Psoas muscle (tissue), 8 donors: Measurements from ENCODE around the gene MBNL1. TPM values are rescaled to one million over a fixed set of nuclear protein-coding genes. Genes with fewer than 3 reads are reported as not detected.

Experiments used
- ATAC-seq, 4 donors: fragments of 200-7000 bp; cut with Tn5 transposase; one replicate each; pipeline ENCODE4 v1.9.1; 2020; ENCODE audit warnings: moderate library complexity in 3 of 4, mild to moderate bottlenecking in 2 of 4
- DNase-seq, 2 donors: peaks; one replicate each; pipeline ENCODE4 v3.0.0-alpha.2; 2020
- H3K27ac ChIP-seq: fragments of 200-600 bp; one replicate; pipeline ENCODE4 v1.8.0; 2022
- H3K27me3 ChIP-seq, 3 donors: fragments of 200-600 bp in 1 of 3; one replicate each; pipeline versions ENCODE4 v1.6.1 to v1.8.0; 2013 to 2022; ENCODE audit warnings: low read length in 2 of 3, mild to moderate bottlenecking in 2 of 3, moderate library complexity in 1 of 3; ENCODE audit not compliant: insufficient read depth in 3 of 3
- H3K36me3 ChIP-seq, 2 donors: fragments of 200-600 bp in 1 of 2; one replicate each; pipeline versions ENCODE4 v1.6.1 to v1.8.0; 2013 to 2022; ENCODE audit warnings: low read depth in 1 of 2, mild to moderate bottlenecking in 1 of 2, moderate library complexity in 1 of 2; ENCODE audit not compliant: insufficient read depth in 1 of 2
- H3K4me1 ChIP-seq: fragments of 200-600 bp; one replicate; pipeline ENCODE4 v1.8.0; 2022
- H3K4me3 ChIP-seq: fragments of 200-600 bp; one replicate; pipeline ENCODE4 v1.8.0; 2022; ENCODE audit warnings: mild to moderate bottlenecking
- H3K9me3 ChIP-seq: fragments of 200-600 bp; one replicate; pipeline ENCODE4 v1.8.0; 2022
- CTCF ChIP-seq: fragments of 200-600 bp; IDR thresholded peaks from one replicate; pipeline ENCODE4 v1.8.0; 2022; ENCODE audit warnings: antibody characterized with exemption
- WGBS, 3 donors: extraction: QIAGEN DNeasy Blood & Tissue Kit; methylation state at CpG; one replicate each; pipeline versions ENCODE4 v1.1.6 to v1.1.7; 2013; 5-methylcytosine and 5-hydroxymethylcytosine counted together
- intact Hi-C, 2 donors: fragments of 100-400 bp; cut with DNase I; formaldehyde crosslinking; loops; one replicate each; pipeline versions ENCODE4 v1.11.0 to v1.14.2; 2022
- polyA plus RNA-seq, 3 donors: library from polyadenylated mRNA; stranded (reverse); fragments of 200-250 nt; gene quantifications; one replicate each; pipeline ENCODE4 v1.2.3, GENCODE V29; 2013
- total RNA-seq, 4 donors: library from RNA; stranded (reverse); fragmentation: NEBNext Ultra II Directional in 2 of 4; extraction: Animal tissue kit (Norgen Biotek cat#: 25700) in 2 of 4; gene quantifications; one replicate each; pipeline versions ENCODE4 v1.2.1 to v1.2.4, GENCODE V29; 2021 to 2023
- donor health status: healthy with polysubstance abuse.
- donor health status: DM: no; HTN: no; CAD: no; lungs with moderate emphysema.
- donor health status: Bipolar disorder and iron deficiency.
- donor health status: healthy.
- donor health status: DM: yes; HTN: yes; CAD: no.
- donor health status: DM: no; HTN: no; CAD: no.
- donor health status: DM: no; HTN: no; CAD: no.
- donor health status: DM: yes; HTN: yes; CAD: no.

MBNL1 gene
- total and polyA plus RNA-seq, 7 donors, result 27.4 to 281 (median 179) TPM

- H3K9me3 ChIP-seq, result no peaks in the 10 kb centered on the region
- no peaks in the 10 kb centered on the region for H3K36me3 ChIP-seq
- H3K27me3 ChIP-seq, result no peaks in the 10 kb centered on the region
- H3K27ac ChIP-seq, result no peak overlapping the region
- no peak for DNase-seq
- no peak for TF ChIP-seq CTCF
- WGBS, 3 donors, result 91 to 98% (median 96%) methylated on average over 1 of the region's 1 CpG
- H3K4me3 ChIP-seq, result no peak overlapping the region
- H3K4me1 ChIP-seq, result peaks cover 11% of the 10 kb centered on the region
- intact Hi-C loops, result no loop called here
- ATAC-seq, result no peak
These were observed 36.7 kb upstream of the MBNL1 start for GRCh38 chr3:152232001-152232400.

GRCh38 chr3:152232679-152233078 is 36.0 kb upstream of the MBNL1 start:
- Histone ChIP-seq H3K4me3 (no peak overlapping the region), H3K27ac (no peak overlapping the region), H3K36me3 (no peaks in the 10 kb centered on the region), H3K4me1 (peaks cover 11% of the 10 kb centered on the region), H3K27me3 (no peaks in the 10 kb centered on the region), H3K9me3 (no peaks in the 10 kb centered on the region)
- DNase-seq (no peak), ATAC-seq (no peak)
- WGBS, 3 donors, result 89 to 94% (median 90%) methylated on average over 2 of the region's 2 CpGs
- TF ChIP-seq CTCF, result no peak
- intact Hi-C loops, result no loop called here

GRCh38 chr3:152234657-152235375 is 33.9 kb upstream of the MBNL1 start:
- H3K36me3 ChIP-seq, result no peaks in the 10 kb centered on the region
- WGBS, 3 donors, result 95 to 99% (median 97%) methylated on average over 3 of the region's 3 CpGs
- H3K4me3 ChIP-seq, result no peak overlapping the region
- H3K27me3 ChIP-seq, result no peaks in the 10 kb centered on the region
- DNase-seq (no peak), ATAC-seq (no peak)
- H3K27ac ChIP-seq, result no peak overlapping the region
- no peaks in the 10 kb centered on the region for H3K9me3 ChIP-seq
- intact Hi-C loops, result no loop called here
- H3K4me1 ChIP-seq, result peaks cover 6% of the 10 kb centered on the region
- no peak for TF ChIP-seq CTCF

GRCh38 chr3:152235709-152236298 is 32.9 kb upstream of the MBNL1 start:
- Histone ChIP-seq H3K36me3 (no peaks in the 10 kb centered on the region), H3K4me3 (no peak overlapping the region), H3K9me3 (no peaks in the 10 kb centered on the region), H3K4me1 (peaks cover 14% of the 10 kb centered on the region), H3K27me3 (no peaks in the 10 kb centered on the region), H3K27ac (no peak overlapping the region)
- DNase-seq (no peak), ATAC-seq (no peak)
- intact Hi-C loops, result no loop called here
- 10 to 32% (median 28%) methylated on average over 1 of the region's 1 CpG for WGBS, 3 donors
- no peak for TF ChIP-seq CTCF
